ENCODE measurements around the gene B3GAT1.

Gene B3GAT1

GRCh38 chr11:134407321-134407828 is 4.7 kb downstream of the B3GAT1 start:
- Histone ChIP-seq H3K27me3 (ENCODE audit: insufficient read depth, low read length) (peaks cover 21% of the 10 kb centered on the region), H2AFZ (ENCODE audit: low read length, unreplicated experiment) (no peak overlapping the region), H3K79me2 (ENCODE audit: control insufficient read depth, insufficient read depth, low read length, unreplicated experiment) (no peaks in the 10 kb centered on the region), H3K4me1 (ENCODE audit: control insufficient read depth, insufficient read depth, low read length, unreplicated experiment) (no peaks in the 10 kb centered on the region), H3K4me3 (ENCODE audit: low read depth, low read length) (no peak overlapping the region), H3K36me3 (ENCODE audit: insufficient read depth, low read length) (no peaks in the 10 kb centered on the region), H3K27ac (ENCODE audit: low read depth, low read length) (no peak overlapping the region)

- H3K27ac ChIP-seq (ENCODE audit: low read depth, low read length), result no peak overlapping the region
- no peaks in the 10 kb centered on the region for H3K79me2 ChIP-seq (ENCODE audit: control insufficient read depth, insufficient read depth, low read length, unreplicated experiment)
- H2AFZ ChIP-seq (ENCODE audit: low read length, unreplicated experiment), result no peak overlapping the region
- no peak overlapping the region for H3K4me3 ChIP-seq (ENCODE audit: low read depth, low read length)
- peaks cover 19% of the 10 kb centered on the region for H3K27me3 ChIP-seq (ENCODE audit: insufficient read depth, low read length)
- H3K4me1 ChIP-seq (ENCODE audit: control insufficient read depth, insufficient read depth, low read length, unreplicated experiment), result no peaks in the 10 kb centered on the region
- H3K36me3 ChIP-seq (ENCODE audit: insufficient read depth, low read length), result no peaks in the 10 kb centered on the region
These were observed 5.5 kb downstream of the B3GAT1 start for GRCh38 chr11:134406264-134407185.

- no peaks in the 10 kb centered on the region for H3K4me1 ChIP-seq (ENCODE audit: control insufficient read depth, insufficient read depth, low read length, unreplicated experiment)
- no peak overlapping the region for H3K4me3 ChIP-seq (ENCODE audit: low read depth, low read length)
- no peak overlapping the region for H3K27ac ChIP-seq (ENCODE audit: low read depth, low read length)
- H3K79me2 ChIP-seq (ENCODE audit: control insufficient read depth, insufficient read depth, low read length, unreplicated experiment), result no peaks in the 10 kb centered on the region
- no peaks in the 10 kb centered on the region for H3K36me3 ChIP-seq (ENCODE audit: insufficient read depth, low read length)
- H3K27me3 ChIP-seq (ENCODE audit: insufficient read depth, low read length), result peaks cover 12% of the 10 kb centered on the region
- no peak overlapping the region for H2AFZ ChIP-seq (ENCODE audit: low read length, unreplicated experiment)
These were observed 6.2 kb downstream of the B3GAT1 start for GRCh38 chr11:134405841-134406240.

- H3K4me1 ChIP-seq (ENCODE audit: control insufficient read depth, insufficient read depth, low read length, unreplicated experiment), result no peaks in the 10 kb centered on the region
- no peaks in the 10 kb centered on the region for H3K36me3 ChIP-seq (ENCODE audit: insufficient read depth, low read length)
- H3K4me3 ChIP-seq (ENCODE audit: low read depth, low read length), result no peak overlapping the region
- no peak overlapping the region for H3K27ac ChIP-seq (ENCODE audit: low read depth, low read length)
- no peak overlapping the region for H2AFZ ChIP-seq (ENCODE audit: low read length, unreplicated experiment)
- peaks cover 8% of the 10 kb centered on the region for H3K27me3 ChIP-seq (ENCODE audit: insufficient read depth, low read length)
- no peaks in the 10 kb centered on the region for H3K79me2 ChIP-seq (ENCODE audit: control insufficient read depth, insufficient read depth, low read length, unreplicated experiment)
These were observed 6.6 kb downstream of the B3GAT1 start for GRCh38 chr11:134405436-134405835.

- no peaks in the 10 kb centered on the region for H3K79me2 ChIP-seq (ENCODE audit: control insufficient read depth, insufficient read depth, low read length, unreplicated experiment)
- no peak overlapping the region for H2AFZ ChIP-seq (ENCODE audit: low read length, unreplicated experiment)
These were observed 7.3 kb downstream of the B3GAT1 start for GRCh38 chr11:134404575-134405341.

GRCh38 chr11:134402910-134403309 is 9.1 kb downstream of the B3GAT1 start:
- H2AFZ ChIP-seq (ENCODE audit: low read length, unreplicated experiment), result no peak overlapping the region
- no peaks in the 10 kb centered on the region for H3K27me3 ChIP-seq (ENCODE audit: insufficient read depth, low read length)
- no peak overlapping the region for H3K27ac ChIP-seq (ENCODE audit: low read depth, low read length)
- H3K79me2 ChIP-seq (ENCODE audit: control insufficient read depth, insufficient read depth, low read length, unreplicated experiment), result no peaks in the 10 kb centered on the region
- H3K4me1 ChIP-seq (ENCODE audit: control insufficient read depth, insufficient read depth, low read length, unreplicated experiment), result no peaks in the 10 kb centered on the region
- H3K36me3 ChIP-seq (ENCODE audit: insufficient read depth, low read length), result no peaks in the 10 kb centered on the region
- H3K4me3 ChIP-seq (ENCODE audit: low read depth, low read length), result no peak overlapping the region

More at GRCh38 chr11:134404575-134405341, 7.3 kb downstream of the B3GAT1 start:
- Histone ChIP-seq H3K27me3 (ENCODE audit: insufficient read depth, low read length) (peaks cover under 1% of the 10 kb centered on the region), H3K4me1 (ENCODE audit: control insufficient read depth, insufficient read depth, low read length, unreplicated experiment) (no peaks in the 10 kb centered on the region), H3K36me3 (ENCODE audit: insufficient read depth, low read length) (no peaks in the 10 kb centered on the region), H3K4me3 (ENCODE audit: low read depth, low read length) (no peak overlapping the region), H3K27ac (ENCODE audit: low read depth, low read length) (no peak overlapping the region)

- H3K4me1 ChIP-seq (ENCODE audit: control insufficient read depth, insufficient read depth, low read length, unreplicated experiment), result no peaks in the 10 kb centered on the region
- no peaks in the 10 kb centered on the region for H3K79me2 ChIP-seq (ENCODE audit: control insufficient read depth, insufficient read depth, low read length, unreplicated experiment)
- H3K27ac ChIP-seq (ENCODE audit: low read depth, low read length), result no peak overlapping the region
- no peaks in the 10 kb centered on the region for H3K36me3 ChIP-seq (ENCODE audit: insufficient read depth, low read length)
- H2AFZ ChIP-seq (ENCODE audit: low read length, unreplicated experiment), result no peak overlapping the region
- no peak overlapping the region for H3K4me3 ChIP-seq (ENCODE audit: low read depth, low read length)
- no peaks in the 10 kb centered on the region for H3K27me3 ChIP-seq (ENCODE audit: insufficient read depth, low read length)
These were observed 9.9 kb downstream of the B3GAT1 start for GRCh38 chr11:134401825-134402809.

- Histone ChIP-seq H3K36me3 (ENCODE audit: insufficient read depth, low read length) (no peaks in the 10 kb centered on the region), H3K4me3 (ENCODE audit: low read depth, low read length) (no peak overlapping the region), H3K27ac (ENCODE audit: low read depth, low read length) (no peak overlapping the region), H3K79me2 (ENCODE audit: control insufficient read depth, insufficient read depth, low read length, unreplicated experiment) (no peaks in the 10 kb centered on the region), H3K4me1 (ENCODE audit: control insufficient read depth, insufficient read depth, low read length, unreplicated experiment) (no peaks in the 10 kb centered on the region), H2AFZ (ENCODE audit: low read length, unreplicated experiment) (no peak overlapping the region), H3K27me3 (ENCODE audit: insufficient read depth, low read length) (no peaks in the 10 kb centered on the region)
These were observed 12.0 kb downstream of the B3GAT1 start for GRCh38 chr11:134399996-134400395.

GRCh38 chr11:134399293-134399654 is 12.8 kb downstream of the B3GAT1 start:
- Histone ChIP-seq H3K27ac (ENCODE audit: low read depth, low read length) (no peak overlapping the region), H2AFZ (ENCODE audit: low read length, unreplicated experiment) (no peak overlapping the region), H3K79me2 (ENCODE audit: control insufficient read depth, insufficient read depth, low read length, unreplicated experiment) (no peaks in the 10 kb centered on the region), H3K4me3 (ENCODE audit: low read depth, low read length) (no peak overlapping the region), H3K36me3 (ENCODE audit: insufficient read depth, low read length) (no peaks in the 10 kb centered on the region), H3K27me3 (ENCODE audit: insufficient read depth, low read length) (no peaks in the 10 kb centered on the region), H3K4me1 (ENCODE audit: control insufficient read depth, insufficient read depth, low read length, unreplicated experiment) (no peaks in the 10 kb centered on the region)
